ENCODE measurements around the gene MISP. TPM values are rescaled to one million over a fixed set of nuclear protein-coding genes. Genes with fewer than 3 reads are reported as not detected.

The MISP gene
- total RNA-seq, 1 experiment from 2014 or later = 1.5 TPM

DNA sequence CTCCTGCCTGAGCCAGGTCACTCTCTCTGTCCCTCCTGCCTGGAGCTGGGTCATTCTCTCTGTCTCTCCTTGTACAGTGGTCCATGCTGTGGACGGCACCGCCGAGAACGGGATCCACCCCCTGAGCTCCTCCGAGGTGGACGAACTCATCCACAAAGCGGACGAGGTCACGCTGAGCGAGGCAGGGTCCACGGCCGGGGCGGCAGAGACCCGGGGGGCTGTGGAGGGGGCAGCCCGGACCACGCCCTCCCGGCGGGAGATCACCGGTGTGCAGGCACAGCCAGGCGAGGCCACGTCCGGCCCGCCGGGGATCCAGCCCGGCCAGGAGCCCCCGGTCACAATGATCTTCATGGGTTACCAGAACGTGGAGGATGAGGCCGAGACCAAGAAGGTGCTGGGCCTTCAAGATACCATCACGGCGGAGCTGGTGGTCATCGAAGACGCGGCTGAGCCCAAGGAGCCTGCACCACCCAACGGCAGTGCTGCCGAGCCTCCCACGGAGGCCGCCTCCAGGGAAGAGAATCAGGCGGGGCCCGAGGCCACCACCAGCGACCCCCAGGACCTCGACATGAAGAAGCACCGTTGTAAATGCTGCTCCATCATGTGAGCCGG is 4.6 kb upstream of the MISP start:
- DNase-seq (ENCODE audit: low read depth) = no peak

GRCh38 chr19:746956-747355 is 4.0 kb upstream of the MISP start:
- no peak for DNase-seq (ENCODE audit: low read depth)

GRCh38 chr19:747432-748273 is 3.3 kb upstream of the MISP start:
- no peak for DNase-seq (ENCODE audit: low read depth)

GRCh38 chr19:748274-748598 is 2.7 kb upstream of the MISP start:
- DNase-seq (ENCODE audit: low read depth) = no peak

- no peak for DNase-seq (ENCODE audit: low read depth)
Measured at GRCh38 chr19:749811-750210, 1.1 kb upstream of the MISP start.

DNA sequence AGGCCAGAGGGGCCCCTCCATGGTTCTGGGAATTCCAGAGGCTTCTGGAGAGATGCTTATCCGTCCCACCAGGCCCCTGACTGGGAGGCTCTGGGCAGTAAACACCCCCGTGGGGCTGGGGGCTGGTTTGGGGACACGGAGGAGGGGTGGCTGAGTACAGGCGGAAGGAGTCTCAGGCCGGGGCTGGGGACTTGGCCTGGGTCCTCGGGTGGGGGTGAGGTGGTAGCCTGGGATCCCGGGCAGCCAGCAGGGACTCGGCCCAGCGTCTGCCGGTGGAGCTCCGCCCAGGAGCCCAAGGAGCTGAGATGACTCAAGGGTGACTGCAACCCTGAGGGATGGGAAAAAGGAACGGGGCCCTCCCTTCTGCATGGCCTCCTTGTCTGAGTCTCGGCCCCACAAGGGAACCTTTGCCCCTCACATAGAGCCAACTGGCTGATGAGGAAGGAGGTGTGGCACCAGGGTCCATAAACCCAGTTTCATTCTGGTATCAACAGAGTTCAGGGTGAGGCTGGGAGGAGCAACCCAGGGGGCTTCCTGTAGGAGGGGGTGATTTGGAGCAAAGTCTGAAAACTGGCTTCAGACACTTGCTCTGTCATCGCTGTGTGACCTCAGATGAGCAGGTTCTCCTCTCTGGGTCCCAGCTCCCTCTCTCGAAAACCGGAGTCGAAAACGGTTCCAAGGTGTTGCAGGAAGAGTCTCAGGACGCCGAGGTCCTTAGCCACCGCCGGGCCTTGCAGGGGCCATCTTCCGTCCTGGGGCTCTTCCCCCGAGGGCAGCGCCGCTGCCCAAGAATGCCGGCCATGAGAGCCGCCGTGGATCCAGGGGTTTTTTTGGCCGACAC is 809 bp downstream of the MISP start:
- DNase-seq (ENCODE audit: low read depth) = peak; percentile 91

GRCh38 chr19:752652-753517 is 2.0 kb downstream of the MISP start:
- peak; percentile 82 for DNase-seq (ENCODE audit: low read depth)

- no peak for DNase-seq (ENCODE audit: low read depth)
Measured at GRCh38 chr19:754530-754929, 3.6 kb downstream of the MISP start.

DNA sequence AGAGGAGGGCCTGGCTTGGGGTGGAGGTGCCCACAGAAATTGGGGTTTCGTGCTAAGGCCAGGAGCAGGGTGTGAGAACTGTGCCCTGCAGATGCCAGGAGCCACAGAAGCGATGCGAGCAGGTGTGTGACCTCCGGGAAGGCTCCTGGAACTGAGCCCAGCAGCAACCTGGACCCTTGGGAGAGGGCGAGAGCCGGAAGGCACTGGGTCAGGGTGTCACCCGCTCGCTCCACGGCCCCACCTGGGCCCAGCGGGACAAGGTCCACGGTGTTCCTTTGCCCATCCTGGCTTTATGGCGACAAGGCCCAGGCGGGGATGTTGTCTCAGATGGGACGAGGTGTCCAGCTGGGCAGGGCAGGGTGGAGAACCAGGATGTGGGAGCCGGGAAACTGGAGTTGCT is 4.2 kb downstream of the MISP start:
- DNase-seq (ENCODE audit: low read depth) = no peak

GRCh38 chr19:756236-756635 is 5.3 kb downstream of the MISP start:
- DNase-seq (ENCODE audit: low read depth) = peak; percentile 34

DNA sequence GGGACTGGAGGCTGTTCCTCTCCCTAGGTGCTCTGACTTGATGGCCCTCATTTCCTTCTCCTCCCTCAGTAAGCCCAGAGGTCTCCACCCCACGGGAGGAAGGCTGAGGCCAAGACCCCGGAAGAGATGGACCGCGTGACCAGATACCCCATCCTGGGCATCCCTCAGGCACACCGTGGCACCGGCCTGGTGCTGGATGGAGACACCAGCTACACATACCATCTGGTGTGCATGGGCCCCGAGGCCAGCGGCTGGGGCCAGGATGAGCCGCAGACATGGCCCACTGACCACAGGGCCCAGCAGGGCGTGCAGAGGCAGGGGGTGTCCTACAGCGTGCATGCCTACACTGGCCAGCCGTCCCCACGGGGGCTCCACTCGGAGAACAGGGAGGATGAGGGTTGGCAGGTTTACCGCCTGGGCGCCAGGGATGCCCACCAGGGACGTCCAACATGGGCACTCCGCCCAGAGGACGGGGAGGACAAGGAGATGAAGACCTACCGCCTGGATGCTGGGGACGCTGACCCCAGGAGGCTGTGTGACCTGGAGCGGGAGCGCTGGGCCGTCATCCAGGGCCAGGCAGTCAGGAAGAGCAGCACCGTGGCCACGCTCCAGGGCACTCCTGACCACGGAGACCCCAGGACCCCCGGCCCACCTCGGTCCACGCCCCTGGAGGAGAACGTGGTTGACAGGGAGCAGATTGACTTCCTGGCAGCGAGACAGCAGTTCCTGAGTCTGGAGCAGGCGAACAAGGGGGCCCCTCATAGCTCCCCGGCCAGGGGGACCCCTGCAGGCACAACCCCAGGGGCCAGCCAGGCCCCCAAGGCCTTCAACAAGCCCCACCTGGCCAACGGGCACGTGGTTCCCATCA is 6.1 kb downstream of the MISP start:
- DNase-seq (ENCODE audit: low read depth) = no peak

- no peak for DNase-seq (ENCODE audit: low read depth)
Measured at GRCh38 chr19:757811-758668, 7.1 kb downstream of the MISP start.

- DNase-seq (ENCODE audit: low read depth) = no peak
Measured at GRCh38 chr19:763181-763580, 12.3 kb downstream of the MISP start.

- DNase-seq (ENCODE audit: low read depth) = no peak
Measured at GRCh38 chr19:763869-764268, 13.0 kb downstream of the MISP start.

GRCh38 chr19:764301-764700 is 13.4 kb downstream of the MISP start:
- no peak for DNase-seq (ENCODE audit: low read depth)

- no peak for DNase-seq (ENCODE audit: low read depth)
Measured at GRCh38 chr19:765179-765738, 14.3 kb downstream of the MISP start.

GRCh38 chr19:768424-768823 is 17.5 kb downstream of the MISP start:
- DNase-seq (ENCODE audit: low read depth) = peak; percentile 67

GRCh38 chr19:769616-770015 is 18.7 kb downstream of the MISP start:
- no peak for DNase-seq (ENCODE audit: low read depth)

GRCh38 chr19:771332-771785 is 20.4 kb downstream of the MISP start:
- peak; percentile 75 for DNase-seq (ENCODE audit: low read depth)

Measured in Daoy (cell line).